Activated naive CD8-positive, alpha-beta T cell (primary cell): ENCODE results near the gene TBL3.

Experiments used
- H3K27ac Mint-ChIP-seq: one replicate; pipeline ENCODE4 v1.8.0; 2021; ENCODE audit warnings: mixed read lengths
- H3K27me3 Mint-ChIP-seq: one replicate; pipeline ENCODE4 v1.8.0; 2021; ENCODE audit warnings: mixed read lengths
- H3K36me3 Mint-ChIP-seq: one replicate; pipeline ENCODE4 v1.8.0; 2021; ENCODE audit warnings: mixed read lengths
- H3K4me1 Mint-ChIP-seq: one replicate; pipeline ENCODE4 v1.8.0; 2021; ENCODE audit warnings: low read depth, mixed read lengths
- H3K4me3 Mint-ChIP-seq: one replicate; pipeline ENCODE4 v1.8.0; 2021; ENCODE audit warnings: mild to moderate bottlenecking, mixed read lengths
- H3K9me3 Mint-ChIP-seq: one replicate; pipeline ENCODE4 v1.8.0; 2021; ENCODE audit warnings: low read depth, mixed read lengths

The TBL3 gene

GRCh38 chr16:2030036-2030435 lies 58.2 kb downstream of the TBL3 start:
- peaks cover 7% of the 10 kb centered on the region for H3K4me1 Mint-ChIP-seq
- no peak overlapping the region for H3K4me3 Mint-ChIP-seq
- H3K36me3 Mint-ChIP-seq = no peaks in the 10 kb centered on the region
- no peaks in the 10 kb centered on the region for H3K9me3 Mint-ChIP-seq
- no peaks in the 10 kb centered on the region for H3K27me3 Mint-ChIP-seq
- H3K27ac Mint-ChIP-seq = no peak overlapping the region

DNA sequence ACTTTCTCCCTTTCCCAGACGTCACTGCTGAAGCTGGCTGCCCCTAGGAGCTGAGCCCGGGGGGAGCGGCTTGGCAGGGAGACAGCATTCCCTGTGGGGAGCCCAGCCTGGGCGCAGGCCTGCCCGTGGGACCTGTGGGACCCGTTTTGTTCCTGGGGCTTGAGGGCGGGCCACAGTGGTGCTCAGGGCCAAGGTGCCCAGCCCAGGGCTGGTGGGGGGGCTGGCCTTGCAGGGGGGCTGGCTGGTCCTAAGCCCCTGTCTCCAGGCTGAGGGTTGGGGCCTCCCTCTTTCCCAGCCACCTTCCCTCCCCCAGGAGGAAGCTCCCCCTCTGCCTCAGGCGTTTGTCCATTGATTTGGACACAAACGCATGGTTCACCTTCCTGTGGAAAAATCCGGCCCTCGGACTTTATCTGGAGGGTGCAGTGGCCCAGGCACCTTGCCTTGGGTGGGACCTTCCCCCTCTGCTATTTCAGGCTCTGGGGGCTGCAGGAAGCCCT lies 59.3 kb downstream of the TBL3 start:
- no peaks in the 10 kb centered on the region for H3K36me3 Mint-ChIP-seq
- H3K4me1 Mint-ChIP-seq = peaks cover 4% of the 10 kb centered on the region
- no peak overlapping the region for H3K27ac Mint-ChIP-seq
- H3K9me3 Mint-ChIP-seq = no peaks in the 10 kb centered on the region
- H3K27me3 Mint-ChIP-seq = no peaks in the 10 kb centered on the region
- H3K4me3 Mint-ChIP-seq = no peak overlapping the region
